ENCODE measurements around the gene NAA16.
"Not testable (repeated sequence)": the region's sequence is repeated elsewhere in the genome, so short reads cannot be mapped to it uniquely, and the experiment has no call there.

The NAA16 gene

GRCh38 chr13:41356385-41356648 lies 45.2 kb downstream of the NAA16 start:
- not testable (repeated sequence) for DNase-seq (ENCODE audit: low spot score)

GRCh38 chr13:41356786-41357185 lies 45.7 kb downstream of the NAA16 start:
- no peak for DNase-seq (ENCODE audit: low spot score)

GRCh38 chr13:41361491-41361890 lies 50.4 kb downstream of the NAA16 start:
- DNase-seq (ENCODE audit: low spot score), result no peak

GRCh38 chr13:41364043-41364442 lies 53.0 kb downstream of the NAA16 start:
- DNase-seq (ENCODE audit: low spot score), result no peak

GRCh38 chr13:41365631-41366030 lies 54.6 kb downstream of the NAA16 start:
- DNase-seq (ENCODE audit: low spot score), result no peak

- no peak for DNase-seq (ENCODE audit: low spot score)
Observed at GRCh38 chr13:41370736-41371135, 59.7 kb downstream of the NAA16 start.

GRCh38 chr13:41377446-41377845 lies 66.4 kb downstream of the NAA16 start:
- DNase-seq (ENCODE audit: low spot score), result no peak

- no peak for DNase-seq (ENCODE audit: low spot score)
Observed at GRCh38 chr13:41382431-41382830, 71.4 kb downstream of the NAA16 start.

GRCh38 chr13:41383386-41383785 lies 72.3 kb downstream of the NAA16 start:
- no peak for DNase-seq (ENCODE audit: low spot score)

- DNase-seq (ENCODE audit: low spot score), result peak; percentile 25
Observed at GRCh38 chr13:41384749-41385503, 73.9 kb downstream of the NAA16 start.

GRCh38 chr13:41386211-41386610 lies 75.1 kb downstream of the NAA16 start:
- DNase-seq (ENCODE audit: low spot score), result no peak

GRCh38 chr13:41387576-41387975 lies 76.5 kb downstream of the NAA16 start:
- no peak for DNase-seq (ENCODE audit: low spot score)

GRCh38 chr13:41388143-41388881 lies 77.2 kb downstream of the NAA16 start:
- no peak for DNase-seq (ENCODE audit: low spot score)

- DNase-seq (ENCODE audit: low spot score), result no peak
Observed at GRCh38 chr13:41389580-41389979, 78.5 kb downstream of the NAA16 start.

GRCh38 chr13:41394166-41394565 lies 83.1 kb downstream of the NAA16 start:
- no peak for DNase-seq (ENCODE audit: low spot score)

GRCh38 chr13:41398494-41399170 lies 87.6 kb downstream of the NAA16 start:
- no peak for DNase-seq (ENCODE audit: low spot score)

GRCh38 chr13:41401366-41401765 lies 90.3 kb downstream of the NAA16 start:
- no peak for DNase-seq (ENCODE audit: low spot score)

GRCh38 chr13:41402691-41403511 lies 91.8 kb downstream of the NAA16 start:
- no peak for DNase-seq (ENCODE audit: low spot score)

- DNase-seq (ENCODE audit: low spot score), result no peak
Observed at GRCh38 chr13:41403983-41404382, 92.9 kb downstream of the NAA16 start.

- no peak for DNase-seq (ENCODE audit: low spot score)
Observed at GRCh38 chr13:41405367-41405766, 94.3 kb downstream of the NAA16 start.

GRCh38 chr13:41407380-41407779 lies 96.3 kb downstream of the NAA16 start:
- DNase-seq (ENCODE audit: low spot score), result no peak

- DNase-seq (ENCODE audit: low spot score), result no peak
Observed at GRCh38 chr13:41408121-41408520, 97.1 kb downstream of the NAA16 start.
